ENCODE measurements around the gene SRGAP3.

Gene SRGAP3

GRCh38 chr3:8996216-8996615, 253.2 kb downstream of the SRGAP3 start:
- no peak for TF ChIP-seq CTCF (IDR thresholded peaks at IDR 0.05)
- H3K27ac ChIP-seq, result no peak overlapping the region
- DNase-seq (ENCODE audit: low spot score), result peak; percentile 35
- no peak overlapping the region for H3K4me3 ChIP-seq

GRCh38 chr3:8994226-8994625, 255.2 kb downstream of the SRGAP3 start:
- no peak overlapping the region for H3K4me3 ChIP-seq
- DNase-seq (ENCODE audit: low spot score), result peak; percentile 52
- no peak overlapping the region for H3K27ac ChIP-seq
- no peak for TF ChIP-seq CTCF (IDR thresholded peaks at IDR 0.05)

GRCh38 chr3:8993331-8993730, 256.1 kb downstream of the SRGAP3 start:
- Histone ChIP-seq H3K27ac (no peak overlapping the region), H3K4me3 (no peak overlapping the region)
- peak; percentile 58 for DNase-seq (ENCODE audit: low spot score)
- TF ChIP-seq CTCF (IDR thresholded peaks at IDR 0.05), result no peak

GRCh38 chr3:8992854-8993253, 256.6 kb downstream of the SRGAP3 start:
- no peak for DNase-seq (ENCODE audit: low spot score)
- Histone ChIP-seq H3K27ac (no peak overlapping the region), H3K4me3 (no peak overlapping the region)
- TF ChIP-seq CTCF (IDR thresholded peaks at IDR 0.05), result no peak

GRCh38 chr3:8992199-8992598, 257.2 kb downstream of the SRGAP3 start:
- no peak overlapping the region for H3K4me3 ChIP-seq
- TF ChIP-seq CTCF (IDR thresholded peaks at IDR 0.05), result no peak
- no peak overlapping the region for H3K27ac ChIP-seq
- no peak for DNase-seq (ENCODE audit: low spot score)

- Histone ChIP-seq H3K4me3 (no peak overlapping the region), H3K27ac (no peak overlapping the region)
- peak; percentile 69 for DNase-seq (ENCODE audit: low spot score)
- no peak for TF ChIP-seq CTCF (IDR thresholded peaks at IDR 0.05)
These were observed 258.9 kb downstream of the SRGAP3 start for GRCh38 chr3:8990266-8991215.
